Adrenal gland (tissue), 5 donors: ENCODE data around the gene AK5.

ENCODE experiments used
- CTCF ChIP-seq, 6 experiments: fragments of 450-650 bp in 4 of 6; fragments of 200-600 bp in 2 of 6; sonication (generic) in 1 of 6; IDR thresholded peaks; 1 replicate in 5 of 6; 2 replicates in 1 of 6; pipeline versions ENCODE4 v1.5.1 to v1.8.0; 2016 to 2021; ENCODE audit warnings: antibody characterized with exemption in 6 of 6, mild to moderate bottlenecking in 2 of 6, moderate library complexity in 1 of 6
- POLR2A ChIP-seq, 2 donors: fragments of 450-650 bp; IDR thresholded peaks; one replicate each; pipeline ENCODE4 v1.6.1; 2017; ENCODE audit warnings: antibody characterized with exemption in 2 of 2, mild to moderate bottlenecking in 2 of 2, moderate library complexity in 1 of 2
- donor health status: DM: no; HTN: no; CAD: no.

DNA sequence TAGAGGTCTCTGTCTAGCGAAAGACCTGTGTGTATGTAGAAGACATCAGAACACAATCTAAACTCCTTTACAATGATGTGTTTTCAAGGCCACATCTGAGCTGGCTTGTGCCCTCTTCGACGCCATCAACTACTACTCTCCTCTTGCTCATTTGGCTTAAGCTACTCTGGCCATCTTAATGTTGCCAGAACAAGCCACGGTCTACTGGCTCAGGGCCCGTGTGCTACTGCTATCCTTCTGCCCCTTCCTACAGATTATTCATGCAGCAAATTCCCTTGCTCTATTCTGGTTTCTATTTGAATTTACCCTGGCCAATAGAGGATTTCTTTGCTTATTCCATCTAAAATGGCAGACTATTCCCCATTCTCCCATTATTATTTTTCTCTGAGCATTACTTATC lies 278.9 kb downstream of the AK5 start:
- TF ChIP-seq POLR2A (IDR thresholded peaks at IDR 0.05) (no peak), CTCF (IDR thresholded peaks at IDR 0.05) (no peak)
